ENCODE measurements around the gene CTNND2.

GRCh38 chr5:10964806-10965205 is 939.4 kb downstream of the CTNND2 start:
- TF ChIP-seq CTCF (conservative IDR thresholded peaks at IDR 0.05; ENCODE audit: low read depth, low read length) (no peak), EZH2 (IDR thresholded peaks at IDR 0.05; ENCODE audit: borderline replicate concordance, low read depth, low read length, poor library complexity, severe bottlenecking) (no peak)

Data from A673 (cell line).